Neural cell (in vitro differentiated cells): ENCODE data around the gene SDC4.

Experiments used
- CTCF ChIP-seq: fragments of 450-650 bp; IDR thresholded peaks from 2 replicates; pipeline ENCODE4 v1.5.1; 2014; ENCODE audit warnings: antibody characterized with exemption, mild to moderate bottlenecking, moderate library complexity; ENCODE audit not compliant: poor library complexity, severe bottlenecking
- EP300 ChIP-seq: fragments of 450-650 bp; conservative IDR thresholded peaks from 2 replicates; pipeline ENCODE4 v1.6.1; 2014; ENCODE audit warnings: antibody characterized with exemption, mild to moderate bottlenecking, moderate library complexity; ENCODE audit not compliant: poor library complexity, severe bottlenecking
- EZH2 ChIP-seq: fragments of 200-600, 300-800 bp; shearing (Covaris generic), sonication (generic); IDR thresholded peaks from 2 replicates; pipeline ENCODE4 v1.6.1; 2014; ENCODE audit warnings: antibody characterized with exemption, low read length, borderline replicate concordance, mild to moderate bottlenecking; ENCODE audit not compliant: insufficient read depth, poor library complexity, severe bottlenecking
- MXI1 ChIP-seq: fragments of 450-650 bp; conservative IDR thresholded peaks from 2 replicates; pipeline ENCODE4 v1.6.1; 2014; ENCODE audit warnings: antibody characterized with exemption, mild to moderate bottlenecking; ENCODE audit not compliant: poor library complexity, severe bottlenecking
- POLR2AphosphoS5 ChIP-seq: IDR thresholded peaks from 2 replicates; pipeline ENCODE4 v1.6.1; 2012
- RAD21 ChIP-seq: fragments of 450-650 bp; conservative IDR thresholded peaks from 2 replicates; pipeline ENCODE4 v1.6.1; 2014; ENCODE audit warnings: antibody characterized with exemption, mild to moderate bottlenecking, moderate library complexity
- SMC3 ChIP-seq: fragments of 450-650 bp; conservative IDR thresholded peaks from 2 replicates; pipeline ENCODE4 v1.6.1; 2014; ENCODE audit warnings: antibody characterized with exemption, mild to moderate bottlenecking, moderate library complexity; ENCODE audit not compliant: poor library complexity
- TAF1 ChIP-seq: IDR thresholded peaks from 2 replicates; pipeline ENCODE4 v1.6.1; 2012; ENCODE audit warnings: low read depth
- TF ChIP-seq, protein P1 (sequence below): IDR thresholded peaks from 2 replicates; pipeline ENCODE4 v1.6.1; 2012; ENCODE audit warnings: borderline replicate concordance

- TF ChIP-seq CTCF (no peak), RAD21 (no peak), POLR2AphosphoS5 (no peak), EZH2 (no peak), EP300 (no peak), TAF1 (no peak), SMC3 (no peak), MXI1 (no peak)
- TF ChIP-seq, protein P1, sequence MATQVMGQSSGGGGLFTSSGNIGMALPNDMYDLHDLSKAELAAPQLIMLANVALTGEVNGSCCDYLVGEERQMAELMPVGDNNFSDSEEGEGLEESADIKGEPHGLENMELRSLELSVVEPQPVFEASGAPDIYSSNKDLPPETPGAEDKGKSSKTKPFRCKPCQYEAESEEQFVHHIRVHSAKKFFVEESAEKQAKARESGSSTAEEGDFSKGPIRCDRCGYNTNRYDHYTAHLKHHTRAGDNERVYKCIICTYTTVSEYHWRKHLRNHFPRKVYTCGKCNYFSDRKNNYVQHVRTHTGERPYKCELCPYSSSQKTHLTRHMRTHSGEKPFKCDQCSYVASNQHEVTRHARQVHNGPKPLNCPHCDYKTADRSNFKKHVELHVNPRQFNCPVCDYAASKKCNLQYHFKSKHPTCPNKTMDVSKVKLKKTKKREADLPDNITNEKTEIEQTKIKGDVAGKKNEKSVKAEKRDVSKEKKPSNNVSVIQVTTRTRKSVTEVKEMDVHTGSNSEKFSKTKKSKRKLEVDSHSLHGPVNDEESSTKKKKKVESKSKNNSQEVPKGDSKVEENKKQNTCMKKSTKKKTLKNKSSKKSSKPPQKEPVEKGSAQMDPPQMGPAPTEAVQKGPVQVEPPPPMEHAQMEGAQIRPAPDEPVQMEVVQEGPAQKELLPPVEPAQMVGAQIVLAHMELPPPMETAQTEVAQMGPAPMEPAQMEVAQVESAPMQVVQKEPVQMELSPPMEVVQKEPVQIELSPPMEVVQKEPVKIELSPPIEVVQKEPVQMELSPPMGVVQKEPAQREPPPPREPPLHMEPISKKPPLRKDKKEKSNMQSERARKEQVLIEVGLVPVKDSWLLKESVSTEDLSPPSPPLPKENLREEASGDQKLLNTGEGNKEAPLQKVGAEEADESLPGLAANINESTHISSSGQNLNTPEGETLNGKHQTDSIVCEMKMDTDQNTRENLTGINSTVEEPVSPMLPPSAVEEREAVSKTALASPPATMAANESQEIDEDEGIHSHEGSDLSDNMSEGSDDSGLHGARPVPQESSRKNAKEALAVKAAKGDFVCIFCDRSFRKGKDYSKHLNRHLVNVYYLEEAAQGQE = no peak
Measured at GRCh38 chr20:45346291-45346718, 1.9 kb downstream of the SDC4 start.
